Measurements from ENCODE around the gene BRAF. TPM values are rescaled to one million over a fixed set of nuclear protein-coding genes. Genes with fewer than 3 reads are reported as not detected.
A peak's percentile ranks its signal among the peaks of the same experiment; 100 is the strongest.

BRAF gene
- total and polyA plus RNA-seq, 2 of the 8 experiments (the other 6 are each of a cell fraction or from before 2014, with no cell fraction given): 11.4 to 32.6 TPM

- H2BK5ac ChIP-seq (ENCODE audit: low read depth, low read length): peak overlapping the region; percentile 83
- no peak overlapping the region; the same call in 1 of the 2 replicates for H2BK12ac ChIP-seq (ENCODE audit: low read depth, low read length)
- no peak overlapping the region for H3K23ac ChIP-seq (ENCODE audit: insufficient read length)
- peak overlapping the region; percentile 80 to 100 (median 94) for H3K4me3 ChIP-seq (ENCODE audit: extremely low read depth in 1 of 4, insufficient read depth in 2 of 4, low read depth in 3 of 4, low read length in 4 of 4)
- peak overlapping the region; percentile 92 to 98 for H3K4me2 ChIP-seq (ENCODE audit: insufficient read depth in 1 of 2, low read depth in 2 of 2, low read length in 2 of 2)
- peak overlapping the region; percentile 72 for H3K4ac ChIP-seq (replicated peaks; ENCODE audit: insufficient read length, low read depth, low read length)
- ChIA-PET POLR2A (ENCODE audit: partially characterized antibody) (interaction anchor here (0.6 to 2.2 kb wide), 9 partner anchors 9 to 227 kb away, joined by 3 to 7 read pairs (median 4); partner anchors contain the start of genes MRPS33 and NDUFB2), CTCF (ENCODE audit: partially characterized antibody) (interaction anchor here (0.6 to 1.5 kb wide), 14 partner anchors 9 to 530 kb away, joined by 3 to 7 read pairs (median 3); no protein-coding TSS in a partner anchor)
- peak overlapping the region; percentile 22 for H4K91ac ChIP-seq (replicated peaks; ENCODE audit: insufficient read length, low read length)
- peaks cover 4% of the 10 kb centered on the region; the same call in 1 of the 2 replicates for H3K23me2 ChIP-seq (ENCODE audit: low read depth, low read length)
- H3K27ac ChIP-seq (ENCODE audit: low read depth, low read length): peak overlapping the region; percentile 96
- peak overlapping the region; percentile 65 for H3K56ac ChIP-seq (replicated peaks; ENCODE audit: insufficient read length, low read depth, low read length)
- H4K20me1 ChIP-seq (replicated peaks in 1 of 2; ENCODE audit: control insufficient read depth in 1 of 2, insufficient read depth in 2 of 2, low read length in 2 of 2): peaks cover 5 to 7% of the 10 kb centered on the region in 2 experiments
- no peak overlapping the region for H2AK5ac ChIP-seq (ENCODE audit: low read depth, low read length)
- peak overlapping the region; percentile 88 for H4K5ac ChIP-seq (ENCODE audit: insufficient read length, low read depth, low read length)
- 1% methylated on average over 36 of the region's 69 CpGs; no CpG with 5 or more reads in 1 of the 2 experiments for WGBS, 2 experiments (ENCODE audit: extremely low coverage in 1 of 2, insufficient coverage in 1 of 2, insufficient read length in 1 of 2, insufficient replicate concordance in 2 of 2, low coverage in 1 of 2, low lambda C conversion rate in 2 of 2, missing lambda C conversion rate in 1 of 2)
- H2BK120ac ChIP-seq (replicated peaks; ENCODE audit: low read depth, low read length): no peak overlapping the region
- peaks cover 4 to 48% of the 10 kb centered on the region in 2 experiments for H3K79me2 ChIP-seq (ENCODE audit: control insufficient read depth in 1 of 2, insufficient read depth in 2 of 2, low read length in 2 of 2)
- H3K18ac ChIP-seq (ENCODE audit: extremely low read depth, low read length): peak overlapping the region; percentile 40; the same call in 1 of the 2 replicates
- H2AFZ ChIP-seq (ENCODE audit: low read length): peak overlapping the region; percentile 79; the same call in 1 of the 2 replicates
- H2BK15ac ChIP-seq (ENCODE audit: low read length): no peak overlapping the region
- H2BK20ac ChIP-seq (ENCODE audit: low read length): no peak overlapping the region
- no peaks in the 10 kb centered on the region for H3K9me3 ChIP-seq (ENCODE audit: insufficient read depth in 2 of 2, low read depth in 1 of 2, low read length in 1 of 2)
- no peak overlapping the region for H3K14ac ChIP-seq (ENCODE audit: insufficient read length)
- H3K27me3 ChIP-seq (replicated peaks in 1 of 4; ENCODE audit: control insufficient read depth in 3 of 4, extremely low read depth in 1 of 4, insufficient read depth in 3 of 4, low read length in 3 of 4): no peaks in the 10 kb centered on the region
- H3K79me1 ChIP-seq (ENCODE audit: low read depth, low read length): peaks cover 3% of the 10 kb centered on the region; the same call in 1 of the 2 replicates
- no peaks in the 10 kb centered on the region for H3K36me3 ChIP-seq (ENCODE audit: control insufficient read depth in 2 of 4, insufficient read depth in 4 of 4, low read length in 3 of 4)
- DNase-seq (ENCODE audit: low read depth in 1 of 2, low spot score in 2 of 2): peak; percentile 46 to 86
- FAIRE-seq: no peak
- peak overlapping the region; percentile 25 to 97 (median 91) for H3K9ac ChIP-seq (replicated peaks in 1 of 4; ENCODE audit: extremely low read depth in 1 of 4, low read depth in 3 of 4, low read length in 3 of 4)
- H4K8ac ChIP-seq (ENCODE audit: extremely low read depth, insufficient read depth, low read length): peak overlapping the region; percentile 98
- H3K4me1 ChIP-seq (replicated peaks in 1 of 4; ENCODE audit: control insufficient read depth in 3 of 4, insufficient read depth in 4 of 4, low read length in 3 of 4): peaks cover 0 to 8% (median 0%) of the 10 kb centered on the region in 4 experiments; a peak in 3 of 7 replicates
- TF ChIP-seq POLR2AphosphoS5 (IDR thresholded peaks at IDR 0.05; ENCODE audit: low read depth, low read length): peak; percentile 75; the same call in 1 of the 2 replicates
- no peak for TF ChIP-seq BCL11A (IDR thresholded peaks at IDR 0.05; ENCODE audit: low read depth in 2 of 2, low read length in 2 of 2)
- no peak; a peak in 1 of 4 replicates for TF ChIP-seq SIN3A (conservative IDR thresholded peaks at IDR 0.05 in 1 of 2, IDR thresholded peaks at IDR 0.05 in 1 of 2; ENCODE audit: low read depth in 1 of 2, low read length in 2 of 2)
- TF ChIP-seq RAD21 (IDR thresholded peaks at IDR 0.05 in 1 of 2, conservative IDR thresholded peaks at IDR 0.05 in 1 of 2; ENCODE audit: low read depth in 2 of 2, low read length in 2 of 2): peak; percentile 30 to 45; a peak in 3 of 4 replicates
- peak; percentile 24; the same call in 1 of the 2 replicates for TF ChIP-seq MAX (IDR thresholded peaks at IDR 0.05)
- TF ChIP-seq ASH2L (IDR thresholded peaks at IDR 0.05; ENCODE audit: low read length): peak; percentile 92
- peak; percentile 54; the same call in 1 of the 2 replicates for TF ChIP-seq TAF1 (IDR thresholded peaks at IDR 0.05; ENCODE audit: low read depth, low read length)
- 0 out of 3 replicates have a peak, but pooled peaks of 1 of the 2 experiments have one; percentile 48 for TF ChIP-seq EP300 (IDR thresholded peaks at IDR 0.05; ENCODE audit: borderline replicate concordance in 1 of 2, low read depth in 2 of 2, low read length in 2 of 2)
- TF ChIP-seq YY1 (IDR thresholded peaks at IDR 0.05; ENCODE audit: low read depth, low read length): peak; percentile 87
Observed at GRCh38 chr7:140924019-140924820, 509 bp downstream of the BRAF start.
